ENCODE measurements around the gene FCHSD2.

The FCHSD2 gene

DNA sequence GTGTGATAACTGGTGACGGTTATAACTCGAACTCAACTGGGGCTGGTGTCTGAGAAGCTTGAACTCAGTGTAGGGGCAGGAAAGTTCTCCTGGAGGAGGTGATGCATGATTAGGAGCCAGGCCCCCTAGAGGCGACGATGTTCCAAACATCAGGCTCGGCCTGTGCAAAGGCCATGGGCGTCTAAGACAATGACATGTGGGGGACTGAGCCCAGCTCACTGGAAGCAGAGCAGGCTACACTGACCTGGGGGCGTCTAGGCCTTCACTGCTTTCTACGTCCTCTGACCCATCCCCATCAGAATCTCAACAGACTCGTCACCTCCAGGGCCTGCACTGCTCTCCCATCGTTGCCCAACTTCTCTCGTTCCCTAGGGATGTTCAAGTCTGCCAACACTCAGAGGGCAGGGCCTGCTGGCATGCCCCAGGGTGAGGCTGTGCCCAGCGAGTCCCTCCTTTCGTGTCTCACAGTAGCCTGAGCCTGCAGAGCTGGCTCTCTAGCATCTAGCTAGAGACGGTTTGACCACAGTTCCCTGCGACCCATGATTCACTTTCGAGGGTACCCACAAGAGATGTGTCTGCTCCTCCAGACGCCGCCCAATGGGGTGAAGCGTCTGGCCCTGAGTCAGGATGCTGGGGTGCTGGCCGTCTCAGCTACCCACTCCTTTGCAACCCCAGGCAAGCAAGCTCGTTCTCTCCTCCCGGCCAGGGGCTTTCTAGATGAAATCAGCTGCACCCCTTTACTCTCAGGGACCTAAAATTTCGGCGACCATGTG lies 329.0 kb downstream of the FCHSD2 start:
- in situ Hi-C loops (cut with HindIII; ENCODE audit: low sequenced_read_pairs) = loop anchor here (5.0 to 25.0 kb wide), 2 partner anchors 61 to 276 kb away; partner anchors contain the start of gene ARAP1

DNA sequence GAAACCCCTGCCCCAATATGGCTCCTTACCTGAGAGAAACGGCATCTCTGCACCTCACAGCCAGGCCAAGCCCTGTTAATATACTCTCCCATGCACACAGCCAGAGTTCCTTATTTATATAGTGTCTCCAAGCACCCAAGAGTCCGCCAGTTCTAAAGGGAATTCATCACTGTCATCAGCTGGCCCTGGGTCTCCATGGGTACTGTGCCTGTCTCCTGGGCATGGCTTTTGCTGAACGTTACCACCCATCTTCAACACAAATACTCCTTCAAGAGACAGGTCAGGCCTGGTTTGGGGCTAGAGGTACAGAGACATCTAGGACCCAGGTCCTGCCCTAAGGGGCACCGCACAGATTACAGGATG lies 329.5 kb downstream of the FCHSD2 start:
- in situ Hi-C loops (cut with HindIII; ENCODE audit: low sequenced_read_pairs) = loop anchor here (5.0 to 25.0 kb wide), 2 partner anchors 60 to 275 kb away; partner anchors contain the start of gene ARAP1

DNA sequence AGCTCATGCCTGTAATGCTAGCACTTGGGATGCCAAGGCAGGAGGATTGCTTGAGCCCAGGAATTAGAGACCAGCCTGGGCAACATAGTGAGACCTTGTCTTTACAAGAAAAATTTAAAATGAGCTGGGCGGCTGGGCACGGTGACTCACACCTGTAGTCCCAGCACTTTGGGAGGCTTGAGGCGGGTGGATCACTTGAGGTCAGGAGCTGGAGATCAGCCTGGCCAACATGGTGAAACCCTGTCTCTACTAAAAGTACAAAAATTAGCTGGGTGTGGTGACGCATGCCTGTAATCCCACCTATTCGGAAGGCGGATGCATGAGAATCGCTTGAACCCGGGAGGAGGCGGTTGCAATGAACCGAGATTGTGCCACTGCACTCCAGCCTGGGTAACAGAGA lies 330.4 kb downstream of the FCHSD2 start:
- in situ Hi-C loops (cut with HindIII; ENCODE audit: low sequenced_read_pairs) = loop anchor here (5.0 to 25.0 kb wide), 2 partner anchors 59 to 274 kb away; partner anchors contain the start of gene ARAP1

DNA sequence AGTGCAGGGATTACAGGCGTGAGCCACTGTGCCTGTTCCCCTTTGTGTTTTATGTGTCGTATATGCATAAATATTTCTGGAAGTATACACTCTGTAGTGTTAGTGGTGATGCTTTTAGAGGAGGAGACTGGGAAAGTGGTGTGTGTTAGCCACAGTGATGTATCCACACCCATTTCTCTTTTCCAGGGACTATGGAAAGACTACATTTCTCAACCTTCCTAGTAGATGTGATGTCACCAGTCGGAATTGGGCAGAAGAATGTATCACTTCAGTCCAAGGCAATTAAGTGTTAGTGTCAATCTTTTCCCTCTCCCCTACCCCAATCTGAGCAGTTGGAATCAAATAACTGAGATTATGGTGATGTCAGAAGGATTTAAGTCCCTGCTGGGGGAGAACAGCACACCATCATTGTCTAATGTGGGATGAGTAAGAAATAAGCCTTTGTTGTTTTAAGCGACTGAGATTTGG lies 333.8 kb downstream of the FCHSD2 start:
- in situ Hi-C loops (cut with HindIII; ENCODE audit: low sequenced_read_pairs) = loop anchor here (25.0 kb wide), 1 partner anchor 271 kb away; no protein-coding TSS in a partner anchor

DNA sequence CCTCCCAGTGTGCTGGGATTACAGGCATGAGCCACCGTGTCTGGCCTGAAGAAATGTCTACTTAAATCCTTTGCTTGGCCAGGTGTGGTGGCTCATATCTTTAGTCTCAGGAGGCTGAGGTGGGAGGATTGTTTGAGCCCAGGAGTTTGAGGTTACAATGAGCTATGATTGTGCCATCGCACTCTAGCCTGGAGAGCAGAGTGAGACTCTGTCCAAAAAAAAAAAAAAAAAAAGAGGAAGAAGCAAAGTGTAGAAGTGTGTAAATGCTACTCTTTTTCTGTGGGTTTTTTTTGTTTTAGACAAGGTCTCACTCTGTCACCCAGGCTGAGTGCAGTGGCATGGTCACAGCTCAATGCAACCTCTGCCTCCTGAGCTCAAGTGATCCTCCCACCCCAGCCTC lies 334.3 kb downstream of the FCHSD2 start:
- in situ Hi-C loops (cut with HindIII; ENCODE audit: low sequenced_read_pairs) = loop anchor here (25.0 kb wide), 1 partner anchor 270 kb away; no protein-coding TSS in a partner anchor

DNA sequence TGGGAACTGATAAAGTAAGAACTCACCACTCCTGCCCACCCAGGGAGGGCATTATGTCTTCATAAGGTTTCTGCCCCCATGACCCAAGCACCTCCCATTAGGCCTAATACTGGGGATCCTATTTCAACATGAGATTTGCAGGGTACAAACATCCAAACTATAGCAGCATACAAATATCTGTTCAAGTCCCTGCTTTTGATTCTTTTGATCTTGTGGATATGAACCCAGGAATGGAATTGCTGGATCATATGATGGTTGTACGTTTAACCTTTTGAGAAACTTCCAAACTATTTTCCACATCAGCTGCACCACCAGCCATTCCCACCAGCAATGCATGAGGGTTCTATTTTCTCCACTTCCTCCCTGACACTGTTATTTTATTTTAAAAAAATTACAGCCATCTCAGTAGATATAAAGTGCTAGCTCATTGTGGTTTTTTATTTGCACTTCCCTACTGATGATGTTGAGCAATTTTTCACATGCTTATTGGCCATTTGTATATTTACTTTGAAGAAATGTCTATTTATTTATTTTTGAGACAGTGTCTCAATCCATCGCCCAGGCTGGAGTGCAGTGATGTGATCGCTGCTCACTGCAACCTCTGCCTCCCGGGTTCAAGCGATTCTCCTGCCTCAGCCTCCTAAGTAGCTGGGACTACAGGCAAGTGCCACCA lies 335.0 kb downstream of the FCHSD2 start:
- in situ Hi-C loops (cut with HindIII; ENCODE audit: low sequenced_read_pairs) = loop anchor here (25.0 kb wide), 1 partner anchor 270 kb away; no protein-coding TSS in a partner anchor

DNA sequence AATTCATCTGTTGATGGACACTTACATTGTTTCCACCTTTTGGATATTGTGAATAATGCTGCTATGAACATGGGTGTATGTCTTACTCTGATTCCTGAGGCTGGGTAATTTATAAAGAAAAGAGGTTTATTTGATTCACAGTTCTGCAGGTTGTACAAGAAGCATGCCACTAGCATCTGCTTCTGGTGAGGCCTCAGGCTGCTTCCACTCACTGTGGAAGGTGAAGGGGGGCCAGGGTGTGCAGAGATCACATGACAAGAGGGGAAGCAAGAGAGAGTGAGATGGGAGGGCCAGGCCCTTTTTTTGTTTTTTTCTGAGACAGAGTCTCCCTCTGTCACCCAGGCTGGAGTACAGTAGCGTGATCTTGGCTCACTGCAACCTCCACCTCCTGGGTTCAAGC lies 335.7 kb downstream of the FCHSD2 start:
- in situ Hi-C loops (cut with HindIII; ENCODE audit: low sequenced_read_pairs) = loop anchor here (25.0 kb wide), 1 partner anchor 269 kb away; no protein-coding TSS in a partner anchor

DNA sequence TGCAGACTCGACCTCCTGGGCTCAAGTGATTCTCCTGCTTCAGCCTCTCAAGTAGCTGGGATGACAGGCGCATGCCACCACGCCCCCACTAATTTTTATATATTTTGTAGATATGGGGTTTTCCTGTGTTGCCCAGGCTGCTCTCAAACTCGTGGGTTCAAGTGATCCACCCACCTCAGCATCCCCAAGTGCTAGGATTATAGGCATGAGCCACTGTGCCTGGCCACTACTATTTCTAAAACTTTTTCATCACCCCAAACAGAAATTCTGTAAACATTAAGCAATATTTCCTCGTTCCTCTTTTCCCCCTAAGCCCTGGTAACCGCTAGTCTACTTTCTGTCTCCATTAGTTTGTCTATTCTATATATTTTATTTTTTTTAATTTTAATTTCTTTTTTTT lies 336.9 kb downstream of the FCHSD2 start:
- in situ Hi-C loops (cut with HindIII; ENCODE audit: low sequenced_read_pairs) = loop anchor here (25.0 kb wide), 1 partner anchor 268 kb away; no protein-coding TSS in a partner anchor

DNA sequence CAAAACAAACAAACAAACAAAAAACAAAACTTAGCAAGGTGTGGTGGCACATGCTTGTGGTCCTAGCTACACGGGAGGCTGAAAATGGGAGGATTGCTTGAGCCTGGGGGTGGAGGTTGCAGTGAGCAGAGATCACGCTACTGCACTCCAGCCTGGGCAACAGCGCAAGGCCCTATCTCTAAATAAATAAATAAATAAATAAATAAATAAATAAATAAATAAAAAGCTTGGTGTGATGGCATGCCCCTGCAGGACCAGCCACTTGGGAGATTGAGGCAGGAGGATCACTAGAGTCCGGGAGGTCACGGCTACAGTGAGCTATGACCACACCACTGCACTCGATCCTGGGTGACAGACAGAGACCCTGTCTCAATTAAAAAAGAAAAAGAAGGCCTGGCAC lies 339.3 kb downstream of the FCHSD2 start:
- in situ Hi-C loops (cut with HindIII; ENCODE audit: low sequenced_read_pairs) = loop anchor here (25.0 kb wide), 1 partner anchor 266 kb away; no protein-coding TSS in a partner anchor

DNA sequence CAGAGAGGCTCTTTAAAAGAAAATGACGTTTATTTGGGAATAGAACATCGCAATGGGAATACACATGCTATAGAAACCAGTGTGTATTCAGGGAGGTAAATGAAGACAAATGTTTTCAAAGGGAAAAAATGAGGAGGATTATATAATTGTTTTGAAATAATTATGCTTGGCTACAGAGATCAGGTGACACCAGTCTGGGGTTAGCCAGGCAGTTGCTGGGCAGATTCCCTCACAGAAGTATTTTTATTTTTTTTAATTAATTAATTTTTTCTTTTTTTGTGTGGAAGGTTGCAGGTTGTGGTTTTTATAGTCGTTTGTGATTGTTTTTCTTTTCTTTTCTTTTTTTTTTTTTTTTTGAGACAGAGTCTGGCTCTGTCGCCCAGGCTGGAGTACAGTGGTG lies 342.7 kb downstream of the FCHSD2 start:
- in situ Hi-C loops (cut with HindIII; ENCODE audit: low sequenced_read_pairs) = loop anchor here (10.0 kb wide), 1 partner anchor 145 kb away; no protein-coding TSS in a partner anchor

DNA sequence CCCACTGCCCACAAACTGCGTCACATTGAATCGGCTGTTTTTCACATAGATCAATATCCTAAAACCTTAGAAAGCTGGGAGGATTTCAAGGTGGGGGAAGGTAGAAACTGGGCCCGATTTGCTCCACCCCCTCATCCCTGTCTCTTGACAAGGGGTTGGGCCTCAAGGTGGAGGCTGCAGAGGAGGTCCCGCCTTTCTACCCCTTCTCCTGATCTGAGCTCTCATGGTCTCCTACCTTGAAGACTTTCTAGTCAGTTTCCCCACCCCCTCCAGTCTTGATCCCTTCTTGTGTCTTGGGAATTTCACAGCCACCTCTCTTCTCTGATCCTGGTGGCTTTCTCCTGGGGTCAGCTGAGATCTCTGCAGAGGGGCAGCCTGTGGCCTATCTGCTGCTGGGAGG lies 343.8 kb downstream of the FCHSD2 start:
- in situ Hi-C loops (cut with HindIII; ENCODE audit: low sequenced_read_pairs) = loop anchor here (10.0 kb wide), 1 partner anchor 144 kb away; no protein-coding TSS in a partner anchor

DNA sequence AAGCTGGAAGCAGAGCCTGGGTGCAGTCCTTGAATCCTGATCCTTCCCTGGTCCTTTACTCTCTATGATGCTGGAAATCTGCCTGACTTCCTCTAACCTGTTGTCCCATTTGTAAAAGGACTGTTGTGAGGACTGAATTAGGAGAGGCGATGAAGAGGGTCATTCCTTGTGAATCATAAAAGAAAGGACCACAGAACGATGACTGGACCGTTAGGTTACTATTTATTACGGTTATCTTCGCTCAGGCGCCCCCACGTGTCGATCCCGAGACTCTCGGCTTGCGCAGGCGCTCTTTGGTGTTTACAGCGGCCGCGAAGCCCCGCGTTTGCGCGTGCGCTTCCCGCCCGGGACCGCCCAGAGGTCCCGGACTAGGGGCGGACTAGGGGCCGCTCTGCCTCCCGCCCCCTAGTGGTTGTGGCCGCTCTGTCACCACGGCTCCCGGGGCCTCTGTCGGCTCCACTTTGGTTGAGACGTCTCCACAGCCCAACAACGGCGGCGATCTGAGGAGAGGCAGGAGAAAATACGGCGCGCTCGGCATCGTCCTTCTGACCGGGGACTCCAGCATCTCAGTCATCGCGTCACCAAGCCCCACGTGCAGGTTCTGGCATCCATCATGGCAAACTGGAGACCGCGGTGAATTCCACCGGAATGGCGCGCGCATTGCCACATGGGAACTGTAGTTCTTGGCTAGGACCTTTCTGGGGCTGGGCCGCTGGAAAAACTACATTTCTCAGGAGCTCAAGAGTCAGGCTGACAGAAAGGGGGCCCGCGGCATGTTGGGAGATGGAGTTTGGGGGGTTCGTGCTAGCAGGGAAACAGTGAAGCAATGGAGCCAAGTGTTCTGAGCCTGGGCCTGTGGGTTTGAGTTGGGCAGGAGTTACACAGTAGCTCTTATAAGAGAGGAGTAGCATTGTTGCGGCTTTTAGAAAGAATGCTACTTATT lies 348.4 kb downstream of the FCHSD2 start, which contains the start of gene STARD10:
Gene STARD10 (minus strand): TSS at position 623 of the 943 bp plus-strand sequence. CDS start 12,866 bp downstream, outside the sequence.
- in situ Hi-C loops (cut with HindIII; ENCODE audit: low sequenced_read_pairs) = loop anchor here (10.0 kb wide), 1 partner anchor 139 kb away; no protein-coding TSS in a partner anchor

DNA sequence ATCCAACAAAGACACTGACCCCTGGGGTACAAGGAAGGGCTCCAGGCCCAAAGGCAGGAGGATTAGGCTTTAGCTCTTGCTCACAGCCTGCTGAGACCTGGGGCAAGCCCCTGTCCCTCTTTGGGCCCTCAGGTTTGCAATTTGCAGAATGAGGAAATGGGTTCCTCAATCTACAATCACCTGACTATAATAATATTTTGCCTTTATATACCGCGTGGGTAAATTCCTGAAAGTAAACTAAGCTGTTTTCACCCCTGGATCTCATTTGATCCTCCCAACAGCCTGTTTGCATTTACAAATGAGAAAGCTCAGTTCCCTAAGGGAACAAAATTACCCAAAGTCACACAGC lies 349.1 kb downstream of the FCHSD2 start:
- in situ Hi-C loops (cut with HindIII; ENCODE audit: low sequenced_read_pairs) = loop anchor here (10.0 kb wide), 1 partner anchor 138 kb away; no protein-coding TSS in a partner anchor

DNA sequence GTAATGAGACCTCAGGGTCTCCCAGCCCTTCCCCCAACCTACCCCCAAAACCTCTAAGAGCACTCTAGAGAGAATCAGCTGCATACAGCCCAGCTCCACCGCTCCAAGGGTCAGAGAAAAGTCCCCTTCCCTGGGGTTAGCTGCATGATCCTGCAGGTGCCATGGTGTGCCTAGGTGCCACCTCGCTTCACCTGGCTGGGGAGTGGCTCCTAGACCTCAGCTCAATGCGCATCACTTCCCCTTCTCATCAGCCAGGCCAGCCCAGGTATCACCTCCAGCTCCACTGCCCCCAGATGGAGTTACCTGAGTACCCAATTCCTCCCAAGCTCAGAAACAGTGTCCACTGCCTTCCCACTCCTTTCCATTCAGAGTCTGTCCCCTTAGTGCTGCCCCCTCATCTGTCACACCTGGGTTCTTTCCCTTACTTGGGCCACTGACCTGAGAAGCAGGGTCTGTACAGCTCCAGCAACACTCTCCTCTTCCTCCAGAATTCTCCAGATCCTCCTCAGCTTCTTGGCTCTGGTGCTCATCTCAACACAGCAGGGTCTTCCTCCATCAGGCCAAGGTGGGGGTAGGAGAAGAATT lies 349.6 kb downstream of the FCHSD2 start:
- in situ Hi-C loops (cut with HindIII; ENCODE audit: low sequenced_read_pairs) = loop anchor here (10.0 kb wide), 1 partner anchor 138 kb away; no protein-coding TSS in a partner anchor

DNA sequence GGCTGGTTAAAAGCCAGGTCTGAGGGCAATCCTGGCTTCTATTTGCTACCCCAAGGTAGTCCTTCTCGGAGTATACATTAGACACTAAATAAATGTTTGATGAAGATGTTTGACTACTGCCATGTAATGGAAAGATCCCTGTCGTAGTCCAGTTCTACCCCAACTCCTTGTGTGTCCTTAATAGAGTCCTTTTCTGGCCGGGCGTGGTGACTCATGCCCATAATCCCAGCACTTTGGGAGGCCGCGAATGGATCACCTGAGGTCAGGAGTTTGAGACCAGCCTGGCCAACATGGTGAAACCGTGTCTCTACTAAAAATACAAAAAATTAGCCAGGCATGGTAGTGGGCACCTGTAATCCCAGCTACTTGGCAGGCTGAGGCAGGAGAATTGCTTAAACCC lies 350.9 kb downstream of the FCHSD2 start:
- in situ Hi-C loops (cut with HindIII; ENCODE audit: low sequenced_read_pairs) = loop anchor here (10.0 kb wide), 1 partner anchor 136 kb away; no protein-coding TSS in a partner anchor

DNA sequence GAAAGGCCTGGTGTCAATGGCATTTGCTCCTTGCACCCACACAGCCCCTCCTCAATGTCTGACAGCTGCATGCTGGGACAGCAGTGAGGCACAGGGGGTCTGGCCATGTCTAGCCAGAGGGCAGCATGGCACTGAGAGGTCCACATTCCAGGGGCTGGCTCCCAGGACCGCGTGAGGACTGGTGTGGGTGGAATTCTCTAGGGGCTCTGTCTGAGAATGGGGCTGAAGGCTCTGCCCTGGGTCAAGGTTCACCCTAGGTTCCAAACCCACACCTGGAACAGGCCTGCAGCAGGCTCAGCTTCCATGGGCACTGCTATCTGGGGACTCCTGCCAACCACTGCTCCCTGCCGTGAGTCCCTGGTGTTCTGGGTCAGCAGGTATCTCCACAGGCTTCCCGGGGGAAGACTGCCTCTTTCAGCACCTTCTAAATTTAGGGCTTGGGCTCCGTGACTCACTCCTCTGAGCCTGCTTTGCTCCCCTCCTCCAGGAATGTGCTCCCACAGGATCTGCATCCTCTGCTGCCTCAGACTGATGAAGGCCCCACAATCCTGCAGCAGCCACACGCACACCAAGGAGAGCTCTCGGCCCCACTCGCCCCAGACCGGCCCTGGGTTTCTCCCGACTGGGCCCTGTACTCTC lies 352.5 kb downstream of the FCHSD2 start:
- in situ Hi-C loops (cut with HindIII; ENCODE audit: low sequenced_read_pairs) = loop anchor here (10.0 kb wide), 1 partner anchor 135 kb away; no protein-coding TSS in a partner anchor

DNA sequence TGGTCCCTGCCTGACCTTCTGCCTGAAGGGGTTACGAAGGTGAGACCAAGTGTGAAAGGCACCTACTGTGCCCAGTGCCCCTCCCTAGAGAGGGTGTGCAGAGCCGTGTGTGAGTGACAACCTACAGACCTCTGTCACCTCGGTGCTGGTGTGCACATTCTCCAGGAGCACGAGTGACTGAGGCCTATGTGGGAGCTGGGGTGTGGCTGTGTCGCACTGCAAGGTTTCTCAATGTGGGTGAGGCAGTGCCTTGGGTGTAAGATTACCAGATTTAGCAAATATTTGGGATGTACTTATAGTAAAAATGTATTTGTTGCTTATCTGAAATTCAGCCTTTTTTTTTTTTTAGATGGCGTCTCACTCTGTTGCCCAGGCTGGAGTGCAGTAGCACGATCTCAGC lies 353.9 kb downstream of the FCHSD2 start:
- in situ Hi-C loops (cut with HindIII; ENCODE audit: low sequenced_read_pairs) = no loop called here

DNA sequence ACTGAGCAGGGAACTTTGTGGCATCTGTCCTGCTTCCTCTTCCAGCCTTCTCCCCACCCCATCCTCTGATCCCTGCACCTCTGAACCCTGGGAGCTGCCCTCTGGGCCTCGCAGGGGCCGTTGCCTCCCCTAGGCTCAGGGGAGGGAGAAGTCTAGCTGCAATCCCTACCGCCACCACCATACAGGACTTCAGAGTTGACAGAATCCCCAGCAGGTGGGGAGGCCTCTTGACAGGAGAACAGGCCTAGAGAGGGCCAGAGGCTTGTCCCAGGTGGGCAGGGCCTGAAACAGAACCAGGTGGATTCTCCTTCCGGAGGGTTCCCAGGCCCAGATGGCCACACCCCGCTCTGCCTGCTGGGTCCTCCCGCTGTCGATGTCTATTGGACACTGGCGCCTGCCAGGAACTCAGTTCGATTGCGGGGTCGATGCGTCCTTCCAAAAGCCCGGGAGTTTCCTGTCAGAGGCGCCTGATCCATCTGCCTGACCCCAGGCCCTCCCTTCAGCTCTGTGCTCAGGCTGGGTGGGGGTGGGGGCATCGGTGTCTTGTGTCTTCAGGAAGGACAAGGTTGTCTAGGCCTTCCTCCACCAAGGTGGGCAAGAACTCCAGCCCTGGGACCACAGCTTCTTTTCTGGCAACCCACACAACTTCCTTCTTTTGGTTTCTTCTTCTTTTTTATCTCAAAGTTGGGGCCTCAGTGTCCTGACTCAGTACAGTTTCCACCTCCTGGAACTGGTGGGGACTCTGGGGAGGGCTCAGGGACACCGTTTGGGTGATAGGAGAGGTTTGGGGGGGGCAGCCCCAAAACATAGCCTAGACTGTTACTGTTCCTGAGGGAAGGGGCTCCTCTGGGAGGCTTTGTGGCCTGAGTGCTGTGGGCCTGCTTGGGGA lies 354.7 kb downstream of the FCHSD2 start:
- in situ Hi-C loops (cut with HindIII; ENCODE audit: low sequenced_read_pairs) = no loop called here

Measured in endothelial cell of hepatic sinusoid (primary cell).